Measurements from ENCODE around the gene MEMO1. TPM values are rescaled to one million over a fixed set of nuclear protein-coding genes. Genes with fewer than 3 reads are reported as not detected.
"Not testable (repeated sequence)": the region's sequence is repeated elsewhere in the genome, so short reads cannot be mapped to it uniquely, and the experiment has no call there.

Gene MEMO1
- polyA plus RNA-seq, 1 donor (not counting 4 experiments of a cell fraction or from before 2014, with no cell fraction given): 125 TPM

DNA sequence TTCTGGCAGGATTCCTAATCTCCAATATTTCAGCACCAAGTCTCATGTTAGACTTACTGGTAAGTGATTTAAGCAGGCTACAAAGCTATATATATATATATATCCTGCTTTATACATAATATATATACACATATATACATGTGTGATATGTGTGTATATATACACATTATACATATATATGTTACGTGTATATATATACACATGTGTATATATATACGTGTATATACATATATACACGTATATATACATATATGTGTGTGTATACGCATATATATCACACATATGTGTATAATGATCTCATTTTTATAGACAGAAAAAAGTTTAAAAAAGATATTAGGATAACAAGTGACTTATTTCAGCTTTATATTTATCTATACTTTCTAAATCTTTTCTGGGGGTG lies 41.6 kb downstream of the MEMO1 start:
- no peak for FAIRE-seq
- Histone ChIP-seq H3K36me3 (ENCODE audit: control insufficient read depth in 2 of 2, extremely low read depth in 1 of 2, insufficient read depth in 2 of 2, low read length in 2 of 2) (no peaks in the 10 kb centered on the region), H3K9me1 (ENCODE audit: control insufficient read depth, extremely low read depth, insufficient read depth, low read length) (no peaks in the 10 kb centered on the region), H3K79me2 (ENCODE audit: control insufficient read depth, insufficient read depth, low read length) (peaks cover 88% of the 10 kb centered on the region), H2AFZ (ENCODE audit: control insufficient read depth, low read length) (no peak overlapping the region), H3K9me3 (ENCODE audit: control insufficient read depth, low read depth, low read length) (no peaks in the 10 kb centered on the region), H3K27me3 (ENCODE audit: control insufficient read depth, extremely low read depth, insufficient read depth, low read length) (no peaks in the 10 kb centered on the region), H3K9ac (ENCODE audit: control insufficient read depth, extremely low read depth, insufficient read depth, low read length) (no peak overlapping the region), H3K27ac (ENCODE audit: control insufficient read depth, insufficient read depth, low read length) (no peak overlapping the region), H3K4me3 (ENCODE audit: control insufficient read depth in 2 of 3, extremely low read depth in 1 of 3, insufficient read depth in 2 of 3, low read depth in 1 of 3, low read length in 3 of 3) (no peak overlapping the region), H3K4me1 (ENCODE audit: control insufficient read depth, extremely low read depth, insufficient read depth, low read length) (no peaks in the 10 kb centered on the region), H3K4me2 (ENCODE audit: control insufficient read depth, extremely low read depth, insufficient read depth, low read depth, low read length) (no peak overlapping the region), H4K20me1 (ENCODE audit: control insufficient read depth, extremely low read depth, insufficient read depth, low read length) (peaks cover 6% of the 10 kb centered on the region)
- TF ChIP-seq CTCF (optimal IDR thresholded peaks at IDR 0.05 in 1 of 3, IDR thresholded peaks at IDR 0.05 in 1 of 3, conservative IDR thresholded peaks at IDR 0.05 in 1 of 3; ENCODE audit: extremely low read depth in 1 of 3, insufficient read depth in 2 of 3, low read length in 3 of 3) (no peak), EZH2 (IDR thresholded peaks at IDR 0.05; ENCODE audit: low read length) (no peak)
- no peak for DNase-seq (ENCODE audit: low read depth, low spot score)
- dilution Hi-C loops (cut with MboI; ENCODE audit: extremely low pct_ligation_motif_present, low sequenced_read_pairs): no loop called here

- dilution Hi-C loops (cut with MboI; ENCODE audit: extremely low pct_ligation_motif_present, low sequenced_read_pairs): no loop called here
- Histone ChIP-seq H2AFZ (ENCODE audit: control insufficient read depth, low read length) (no peak overlapping the region), H3K4me3 (ENCODE audit: control insufficient read depth in 2 of 3, extremely low read depth in 1 of 3, insufficient read depth in 2 of 3, low read depth in 1 of 3, low read length in 3 of 3) (no peak overlapping the region), H4K20me1 (ENCODE audit: control insufficient read depth, extremely low read depth, insufficient read depth, low read length) (peaks cover 12% of the 10 kb centered on the region), H3K9me3 (ENCODE audit: control insufficient read depth, low read depth, low read length) (no peaks in the 10 kb centered on the region), H3K27me3 (ENCODE audit: control insufficient read depth, extremely low read depth, insufficient read depth, low read length) (no peaks in the 10 kb centered on the region), H3K79me2 (ENCODE audit: control insufficient read depth, insufficient read depth, low read length) (peaks cover 89% of the 10 kb centered on the region), H3K4me2 (ENCODE audit: control insufficient read depth, extremely low read depth, insufficient read depth, low read depth, low read length) (no peak overlapping the region), H3K36me3 (ENCODE audit: control insufficient read depth in 2 of 2, extremely low read depth in 1 of 2, insufficient read depth in 2 of 2, low read length in 2 of 2) (no peaks in the 10 kb centered on the region), H3K4me1 (ENCODE audit: control insufficient read depth, extremely low read depth, insufficient read depth, low read length) (no peaks in the 10 kb centered on the region), H3K27ac (ENCODE audit: control insufficient read depth, insufficient read depth, low read length) (no peak overlapping the region), H3K9me1 (ENCODE audit: control insufficient read depth, extremely low read depth, insufficient read depth, low read length) (no peaks in the 10 kb centered on the region), H3K9ac (ENCODE audit: control insufficient read depth, extremely low read depth, insufficient read depth, low read length) (no peak overlapping the region)
- DNase-seq (ENCODE audit: low read depth, low spot score): no peak
- TF ChIP-seq EZH2 (IDR thresholded peaks at IDR 0.05; ENCODE audit: low read length) (no peak), CTCF (optimal IDR thresholded peaks at IDR 0.05 in 1 of 3, IDR thresholded peaks at IDR 0.05 in 1 of 3, conservative IDR thresholded peaks at IDR 0.05 in 1 of 3; ENCODE audit: extremely low read depth in 1 of 3, insufficient read depth in 2 of 3, low read length in 3 of 3) (no peak)
- no peak for FAIRE-seq
Observed at GRCh38 chr2:31967790-31968189, 43.0 kb downstream of the MEMO1 start.

DNA sequence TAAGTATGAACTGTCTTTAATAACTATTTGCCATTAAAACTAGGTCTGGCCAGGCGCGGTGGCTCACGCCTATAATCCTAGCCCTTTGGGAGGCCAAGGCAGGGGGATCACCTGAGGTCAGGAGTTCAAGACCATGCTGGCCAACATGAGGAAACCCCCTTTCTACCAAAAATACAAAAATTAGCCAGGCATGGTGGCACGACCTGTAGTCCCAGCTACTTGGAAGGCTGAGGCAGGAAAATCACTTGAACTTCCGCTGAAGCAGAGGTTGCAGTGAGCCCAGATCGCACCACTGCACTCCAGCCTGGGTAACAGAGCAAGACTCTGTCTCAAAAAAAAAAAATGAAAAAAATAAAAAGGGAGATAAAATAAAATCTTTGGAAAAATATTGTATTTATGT lies 44.4 kb downstream of the MEMO1 start:
- H3K36me3 ChIP-seq (ENCODE audit: control insufficient read depth in 2 of 2, extremely low read depth in 1 of 2, insufficient read depth in 2 of 2, low read length in 2 of 2); H3K4me1 ChIP-seq (ENCODE audit: control insufficient read depth, extremely low read depth, insufficient read depth, low read length); H3K27ac ChIP-seq (ENCODE audit: control insufficient read depth, insufficient read depth, low read length); H3K9ac ChIP-seq (ENCODE audit: control insufficient read depth, extremely low read depth, insufficient read depth, low read length); H3K27me3 ChIP-seq (ENCODE audit: control insufficient read depth, extremely low read depth, insufficient read depth, low read length); H2AFZ ChIP-seq (ENCODE audit: control insufficient read depth, low read length); H3K4me3 ChIP-seq (ENCODE audit: control insufficient read depth in 2 of 3, extremely low read depth in 1 of 3, insufficient read depth in 2 of 3, low read depth in 1 of 3, low read length in 3 of 3); dilution Hi-C loops (cut with MboI; ENCODE audit: extremely low pct_ligation_motif_present, low sequenced_read_pairs); H3K9me1 ChIP-seq (ENCODE audit: control insufficient read depth, extremely low read depth, insufficient read depth, low read length); FAIRE-seq; DNase-seq (ENCODE audit: low read depth, low spot score); H3K4me2 ChIP-seq (ENCODE audit: control insufficient read depth, extremely low read depth, insufficient read depth, low read depth, low read length); H3K9me3 ChIP-seq (ENCODE audit: control insufficient read depth, low read depth, low read length): not testable (repeated sequence)
- Histone ChIP-seq H4K20me1 (ENCODE audit: control insufficient read depth, extremely low read depth, insufficient read depth, low read length) (peaks cover 12% of the 10 kb centered on the region), H3K79me2 (ENCODE audit: control insufficient read depth, insufficient read depth, low read length) (peaks cover 89% of the 10 kb centered on the region)

Data from keratinocyte (primary cell).